ENCODE data around the gene SPSB2.

SPSB2 gene

DNA sequence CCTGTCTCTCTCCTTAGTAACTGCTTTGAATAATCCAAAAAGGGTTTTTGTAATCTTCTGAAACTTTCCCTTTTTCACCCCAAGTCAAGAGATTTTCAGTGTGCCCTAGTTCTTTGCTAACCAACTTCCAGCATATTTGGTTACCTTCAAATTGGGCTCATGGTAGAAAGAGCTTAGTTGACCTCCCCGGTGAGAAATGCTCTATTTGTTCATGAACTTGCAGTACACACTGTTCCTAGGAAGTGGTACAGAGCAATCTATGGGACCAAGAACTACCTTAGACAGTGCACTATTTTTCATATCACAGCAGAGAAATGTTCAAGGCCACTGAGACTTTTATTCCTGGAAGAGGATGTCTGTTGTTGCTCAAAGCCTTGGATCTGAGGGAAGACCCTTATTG, 19.5 kb downstream of the SPSB2 start:
- Histone ChIP-seq H3K79me2 (ENCODE audit: insufficient read depth, low read depth) (peaks cover 40% of the 10 kb centered on the region), H3K27me3 (ENCODE audit: insufficient read depth, low read depth) (no peaks in the 10 kb centered on the region), H3K4me3 (IDR thresholded peaks at IDR 0.05; ENCODE audit: insufficient read depth, low read depth, low read length) (no peak overlapping the region), H3K9ac (peak overlapping the region; percentile 69; the same call in 1 of the 2 replicates), H3K27ac (peak overlapping the region; percentile 87), H3K4me2 (peak overlapping the region; percentile 60), H3K4me1 (ENCODE audit: low read depth, poor library complexity, severe bottlenecking) (peaks cover 29% of the 10 kb centered on the region), H4K20me1 (ENCODE audit: insufficient read depth) (no peaks in the 10 kb centered on the region), H3K36me3 (ENCODE audit: insufficient read depth) (0 out of 2 replicates have a peak, but pooled peaks cover 7% of the 10 kb centered on the region), H2AFZ (ENCODE audit: low read depth) (no peak overlapping the region)
- TF ChIP-seq, protein P1, sequence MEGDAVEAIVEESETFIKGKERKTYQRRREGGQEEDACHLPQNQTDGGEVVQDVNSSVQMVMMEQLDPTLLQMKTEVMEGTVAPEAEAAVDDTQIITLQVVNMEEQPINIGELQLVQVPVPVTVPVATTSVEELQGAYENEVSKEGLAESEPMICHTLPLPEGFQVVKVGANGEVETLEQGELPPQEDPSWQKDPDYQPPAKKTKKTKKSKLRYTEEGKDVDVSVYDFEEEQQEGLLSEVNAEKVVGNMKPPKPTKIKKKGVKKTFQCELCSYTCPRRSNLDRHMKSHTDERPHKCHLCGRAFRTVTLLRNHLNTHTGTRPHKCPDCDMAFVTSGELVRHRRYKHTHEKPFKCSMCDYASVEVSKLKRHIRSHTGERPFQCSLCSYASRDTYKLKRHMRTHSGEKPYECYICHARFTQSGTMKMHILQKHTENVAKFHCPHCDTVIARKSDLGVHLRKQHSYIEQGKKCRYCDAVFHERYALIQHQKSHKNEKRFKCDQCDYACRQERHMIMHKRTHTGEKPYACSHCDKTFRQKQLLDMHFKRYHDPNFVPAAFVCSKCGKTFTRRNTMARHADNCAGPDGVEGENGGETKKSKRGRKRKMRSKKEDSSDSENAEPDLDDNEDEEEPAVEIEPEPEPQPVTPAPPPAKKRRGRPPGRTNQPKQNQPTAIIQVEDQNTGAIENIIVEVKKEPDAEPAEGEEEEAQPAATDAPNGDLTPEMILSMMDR (conservative IDR thresholded peaks at IDR 0.05; ENCODE audit: low read depth, low read length): no peak

DNA sequence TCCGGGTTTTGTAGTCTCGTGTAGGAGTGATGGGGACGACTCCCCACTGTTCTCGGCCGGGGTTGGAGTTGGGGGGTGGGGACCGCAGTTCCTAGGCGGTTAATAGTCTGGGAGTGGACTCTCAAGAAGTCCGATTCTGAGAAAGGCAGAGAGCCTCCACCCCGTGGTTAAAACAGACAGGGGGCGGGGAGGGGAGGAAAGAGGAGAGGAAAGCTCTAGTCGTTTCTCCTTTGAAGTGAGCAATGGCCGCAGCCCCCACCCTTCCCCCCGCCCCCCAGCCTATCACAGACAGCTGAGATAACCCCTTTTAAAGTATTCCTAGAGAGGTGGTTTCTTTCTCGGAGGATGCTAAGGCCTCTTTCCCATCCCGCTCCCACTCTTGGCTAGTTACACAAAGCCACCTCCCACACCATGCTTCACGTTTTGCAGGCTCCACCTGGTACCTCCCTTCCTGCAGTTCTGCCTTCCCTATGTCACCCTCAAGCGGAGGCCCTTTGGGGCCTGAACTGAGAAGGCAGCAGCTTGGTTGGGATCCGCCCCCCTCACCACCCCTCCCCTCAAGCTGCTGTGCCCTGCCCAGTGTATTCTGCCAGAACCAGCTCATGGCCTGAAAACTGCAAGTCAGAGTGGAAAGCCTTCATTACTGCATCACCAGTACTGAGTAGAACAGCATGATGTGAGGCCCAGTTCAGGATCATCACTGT, 20.3 kb downstream of the SPSB2 start:
- peak overlapping the region; percentile 60; the same call in 1 of the 2 replicates for H3K4me2 ChIP-seq
- H3K27ac ChIP-seq: peak overlapping the region; percentile 87
- TF ChIP-seq, protein P1 (conservative IDR thresholded peaks at IDR 0.05; ENCODE audit: low read depth, low read length): no peak
- H4K20me1 ChIP-seq (ENCODE audit: insufficient read depth): no peaks in the 10 kb centered on the region
- H3K4me3 ChIP-seq (IDR thresholded peaks at IDR 0.05; ENCODE audit: insufficient read depth, low read depth, low read length): no peak overlapping the region
- peak overlapping the region; percentile 41; the same call in 1 of the 2 replicates for H2AFZ ChIP-seq (ENCODE audit: low read depth)
- H3K79me2 ChIP-seq (ENCODE audit: insufficient read depth, low read depth): peaks cover 40% of the 10 kb centered on the region
- no peaks in the 10 kb centered on the region for H3K27me3 ChIP-seq (ENCODE audit: insufficient read depth, low read depth)
- peaks cover 29% of the 10 kb centered on the region for H3K4me1 ChIP-seq (ENCODE audit: low read depth, poor library complexity, severe bottlenecking)
- H3K9ac ChIP-seq: peak overlapping the region; percentile 69
- 0 out of 2 replicates have a peak, but pooled peaks cover 7% of the 10 kb centered on the region for H3K36me3 ChIP-seq (ENCODE audit: insufficient read depth)

DNA sequence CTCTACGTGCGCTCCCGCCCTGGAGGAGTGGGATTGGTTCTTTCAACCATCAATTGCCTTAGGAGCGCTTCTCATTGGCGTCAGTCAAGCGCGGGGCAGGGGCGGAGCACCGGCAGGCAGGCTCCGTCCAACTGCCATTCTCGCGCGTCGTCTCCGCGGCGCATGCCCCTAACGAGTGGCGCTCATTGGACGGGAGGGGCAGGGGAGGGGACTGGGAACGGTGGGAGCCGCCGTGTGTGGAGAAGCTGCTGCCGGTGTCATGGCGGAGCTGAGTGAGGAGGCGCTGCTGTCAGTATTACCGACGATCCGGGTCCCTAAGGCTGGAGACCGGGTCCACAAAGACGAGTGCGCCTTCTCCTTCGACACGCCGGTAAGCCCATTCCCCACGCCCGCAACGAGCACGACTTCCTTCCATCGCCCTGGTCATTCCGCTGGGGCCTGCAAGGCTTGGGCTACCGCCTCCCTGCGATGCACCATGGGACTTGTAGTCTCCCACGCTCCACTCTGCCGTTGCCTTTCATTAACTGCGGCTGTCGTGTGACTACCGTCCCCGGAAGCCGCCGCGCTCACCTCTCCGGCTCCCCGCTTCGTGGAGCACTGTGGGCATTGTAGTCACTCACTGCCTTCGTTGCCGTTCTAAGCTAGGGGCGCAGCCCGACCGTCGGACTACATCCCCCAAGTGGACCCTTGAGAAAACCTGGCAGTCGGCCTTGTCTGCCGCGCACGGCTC, 21.0 kb downstream of the SPSB2 start, which contains the start of gene USP5:
TSS of gene USP5 (plus strand) at position 230 of the 730 bp plus-strand sequence. CDS start at position 260, 30 bp downstream.
- no peaks in the 10 kb centered on the region for H4K20me1 ChIP-seq (ENCODE audit: insufficient read depth)
- peak within 1 kb of the TSS; percentile 87 for H3K27ac ChIP-seq
- peak within 1 kb of the TSS; percentile 69 for H3K9ac ChIP-seq
- peak within 1 kb of the TSS; percentile 59; the same call in 1 of the 2 replicates for H2AFZ ChIP-seq (ENCODE audit: low read depth)
- H3K79me2 ChIP-seq (ENCODE audit: insufficient read depth, low read depth): peaks cover 40% of the 10 kb centered on the region
- peaks cover 29% of the 10 kb centered on the region for H3K4me1 ChIP-seq (ENCODE audit: low read depth, poor library complexity, severe bottlenecking)
- TF ChIP-seq, protein P1 (conservative IDR thresholded peaks at IDR 0.05; ENCODE audit: low read depth, low read length): no peak
- no peaks in the 10 kb centered on the region for H3K27me3 ChIP-seq (ENCODE audit: insufficient read depth, low read depth)
- H3K4me2 ChIP-seq: peak within 1 kb of the TSS; percentile 95
- 0 out of 2 replicates have a peak, but pooled peaks cover 2% of the 10 kb centered on the region for H3K36me3 ChIP-seq (ENCODE audit: insufficient read depth)
- no peak within 1 kb of the TSS for H3K4me3 ChIP-seq (IDR thresholded peaks at IDR 0.05; ENCODE audit: insufficient read depth, low read depth, low read length)

DNA sequence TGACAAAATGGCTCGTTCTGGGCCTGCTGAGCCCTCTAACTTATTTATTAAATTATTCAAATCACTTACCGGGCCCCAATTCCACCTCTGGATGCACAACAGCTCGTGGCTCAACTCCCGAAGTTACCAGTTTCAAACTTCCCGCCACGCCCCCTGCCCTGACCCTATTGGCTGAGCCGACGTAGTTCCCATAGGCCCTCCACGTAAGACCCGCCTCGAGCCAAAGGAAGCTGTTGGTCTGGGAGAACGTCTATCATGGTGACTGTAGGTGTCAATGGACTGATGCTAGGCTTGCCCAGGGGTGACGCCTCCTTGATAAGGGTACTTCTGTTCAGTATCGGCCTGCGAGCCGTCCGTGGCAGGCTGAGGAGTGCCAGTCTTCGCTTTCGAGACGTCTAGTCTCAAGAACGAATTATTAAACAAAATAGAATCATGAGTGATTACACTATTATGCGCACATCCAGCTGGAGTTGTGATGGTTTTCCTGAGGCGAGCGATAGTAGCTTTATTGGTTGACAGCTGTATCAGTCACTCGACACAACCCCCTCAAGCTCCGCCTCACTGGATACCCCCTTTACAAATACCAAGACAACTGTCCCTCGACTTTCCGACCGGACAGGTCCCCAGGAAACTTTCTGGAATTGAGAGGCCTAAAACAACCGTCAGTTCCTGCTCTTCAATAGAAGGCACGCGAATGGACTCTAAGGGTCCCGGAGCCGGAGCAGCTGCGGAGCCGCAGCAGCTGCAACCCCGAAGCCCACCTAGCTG, 21.8 kb downstream of the SPSB2 start, which contains the start of gene CDCA3:
TSS of gene CDCA3 (minus strand) at position 134 of the 768 bp plus-strand sequence. CDS start 334 bp downstream, outside the sequence.
- Histone ChIP-seq H3K27ac (peak within 1 kb of the TSS; percentile 87), H3K27me3 (ENCODE audit: insufficient read depth, low read depth) (no peaks in the 10 kb centered on the region), H3K4me2 (peak within 1 kb of the TSS; percentile 95), H3K79me2 (ENCODE audit: insufficient read depth, low read depth) (peaks cover 40% of the 10 kb centered on the region), H2AFZ (ENCODE audit: low read depth) (peak within 1 kb of the TSS; percentile 59; the same call in 1 of the 2 replicates), H4K20me1 (ENCODE audit: insufficient read depth) (no peaks in the 10 kb centered on the region), H3K4me3 (IDR thresholded peaks at IDR 0.05; ENCODE audit: insufficient read depth, low read depth, low read length) (no peak within 1 kb of the TSS), H3K9ac (peak within 1 kb of the TSS; percentile 69; the same call in 1 of the 2 replicates), H3K36me3 (ENCODE audit: insufficient read depth) (no peaks in the 10 kb centered on the region), H3K4me1 (ENCODE audit: low read depth, poor library complexity, severe bottlenecking) (peaks cover 29% of the 10 kb centered on the region)
- TF ChIP-seq, protein P1 (conservative IDR thresholded peaks at IDR 0.05; ENCODE audit: low read depth, low read length): no peak

Measured in KMS-11 (cell line).